Measurements from ENCODE around the gene CDHR4. TPM values are rescaled to one million over a fixed set of nuclear protein-coding genes. Genes with fewer than 3 reads are reported as not detected.

Gene CDHR4
- total and polyA plus RNA-seq, 10 donors: 0.06 to 0.29 TPM; not detected in 8

GRCh38 chr3:49812916-49813496 is 13.3 kb upstream of the CDHR4 start:
- H3K9me3 ChIP-seq: no peaks in the 10 kb centered on the region
- peaks cover 19 to 70% (median 37%) of the 10 kb centered on the region in 6 donors for H3K4me1 ChIP-seq
- WGBS, 5 donors: 23 to 52% (median 32%) methylated on average over 6 to 9 of the region's 9 CpGs
- intact Hi-C loops (cut with DNase I; ENCODE audit: low total_unique reads): no loop called here
- peaks cover 0 to 48% (median 38%) of the 10 kb centered on the region in 6 donors for H3K36me3 ChIP-seq
- DNase-seq: no peak
- TF ChIP-seq, protein P1, sequence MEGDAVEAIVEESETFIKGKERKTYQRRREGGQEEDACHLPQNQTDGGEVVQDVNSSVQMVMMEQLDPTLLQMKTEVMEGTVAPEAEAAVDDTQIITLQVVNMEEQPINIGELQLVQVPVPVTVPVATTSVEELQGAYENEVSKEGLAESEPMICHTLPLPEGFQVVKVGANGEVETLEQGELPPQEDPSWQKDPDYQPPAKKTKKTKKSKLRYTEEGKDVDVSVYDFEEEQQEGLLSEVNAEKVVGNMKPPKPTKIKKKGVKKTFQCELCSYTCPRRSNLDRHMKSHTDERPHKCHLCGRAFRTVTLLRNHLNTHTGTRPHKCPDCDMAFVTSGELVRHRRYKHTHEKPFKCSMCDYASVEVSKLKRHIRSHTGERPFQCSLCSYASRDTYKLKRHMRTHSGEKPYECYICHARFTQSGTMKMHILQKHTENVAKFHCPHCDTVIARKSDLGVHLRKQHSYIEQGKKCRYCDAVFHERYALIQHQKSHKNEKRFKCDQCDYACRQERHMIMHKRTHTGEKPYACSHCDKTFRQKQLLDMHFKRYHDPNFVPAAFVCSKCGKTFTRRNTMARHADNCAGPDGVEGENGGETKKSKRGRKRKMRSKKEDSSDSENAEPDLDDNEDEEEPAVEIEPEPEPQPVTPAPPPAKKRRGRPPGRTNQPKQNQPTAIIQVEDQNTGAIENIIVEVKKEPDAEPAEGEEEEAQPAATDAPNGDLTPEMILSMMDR (IDR thresholded peaks at IDR 0.05 in 8 of 11, conservative IDR thresholded peaks at IDR 0.05 in 3 of 11): no peak
- TF ChIP-seq POLR2AphosphoS5 (IDR thresholded peaks at IDR 0.05) (no peak), POLR2A (IDR thresholded peaks at IDR 0.05) (no peak)
- peak overlapping the region; percentile 81 to 93 (median 88) for H3K27ac ChIP-seq
- peak overlapping the region; percentile 32 to 77 (median 54) for H3K4me3 ChIP-seq
- H3K27me3 ChIP-seq (replicated peaks in 1 of 7): no peaks in the 10 kb centered on the region

DNA sequence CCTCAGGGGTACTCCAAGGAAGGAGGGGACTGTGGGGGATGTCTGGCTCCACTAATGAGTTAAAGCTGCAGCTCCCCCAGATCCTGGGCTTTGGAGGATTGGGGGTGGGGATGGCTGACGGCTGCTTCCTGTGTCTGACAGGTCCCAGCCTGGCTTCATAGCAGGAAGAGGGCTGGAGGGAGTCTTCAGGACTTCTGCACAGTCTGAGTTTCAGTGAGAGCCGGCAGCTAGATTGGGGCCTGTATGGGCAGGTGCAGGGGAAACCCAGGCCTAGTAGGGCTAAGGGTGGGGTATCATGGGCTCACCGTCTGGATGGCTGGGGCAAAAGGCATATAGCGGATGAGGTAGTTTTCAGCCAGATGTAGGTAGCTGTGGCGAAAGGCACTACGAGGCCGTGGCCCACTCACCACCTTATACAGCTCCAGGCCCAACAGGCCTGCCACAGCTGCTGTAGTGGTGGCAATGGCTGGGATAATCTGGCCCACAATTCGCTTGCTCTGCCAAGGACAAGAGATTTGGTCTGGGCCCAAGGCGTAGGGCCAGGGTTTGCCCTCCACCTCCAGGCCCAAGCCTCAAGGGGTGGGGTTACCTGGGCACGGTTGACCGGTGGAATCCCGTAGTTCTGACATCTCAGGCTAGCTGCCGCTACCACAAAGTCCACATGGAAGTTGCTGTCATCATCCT is 7.9 kb upstream of the CDHR4 start:
- TF ChIP-seq POLR2A (IDR thresholded peaks at IDR 0.05) (no peak), POLR2AphosphoS5 (IDR thresholded peaks at IDR 0.05) (peak in 2 of 3 donors; percentile 53 to 56)
- TF ChIP-seq, protein P1 (IDR thresholded peaks at IDR 0.05 in 8 of 11, conservative IDR thresholded peaks at IDR 0.05 in 3 of 11): no peak
- Histone ChIP-seq H3K4me3 (no peak overlapping the region), H3K9me3 (no peaks in the 10 kb centered on the region), H3K4me1 (peaks cover 47 to 93% (median 64%) of the 10 kb centered on the region in 6 donors), H3K27ac (peak overlapping the region; percentile 83 to 97 (median 93)), H3K36me3 (peaks cover 0 to 56% (median 38%) of the 10 kb centered on the region in 6 donors), H3K27me3 (replicated peaks in 1 of 7) (no peaks in the 10 kb centered on the region)
- WGBS, 5 donors: 40 to 59% (median 50%) methylated on average over 4 to 13 of the region's 13 CpGs
- intact Hi-C loops (cut with DNase I; ENCODE audit: low total_unique reads): no loop called here
- no peak for DNase-seq

DNA sequence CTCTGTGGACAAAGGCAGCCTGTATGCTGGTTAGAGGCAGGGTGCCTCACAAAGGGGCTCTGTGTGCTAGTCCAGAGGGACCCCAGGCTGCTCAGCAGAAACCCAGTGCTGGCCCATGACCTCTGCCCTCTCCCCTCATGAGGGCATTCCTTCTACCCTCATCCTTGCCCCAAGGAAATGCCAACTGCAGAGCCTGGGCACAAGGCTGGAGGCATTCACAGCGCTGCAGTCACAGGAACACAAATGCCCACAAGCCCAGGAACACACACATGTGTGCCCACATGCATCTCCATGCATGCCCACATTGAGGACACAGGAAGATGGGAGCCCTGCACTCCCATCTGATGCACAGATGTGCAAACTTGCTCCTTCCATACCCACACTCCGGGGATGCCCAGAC is 7.2 kb upstream of the CDHR4 start:
- Histone ChIP-seq H3K4me3 (peak overlapping the region in 1 of 8 donors; percentile 76), H3K36me3 (peaks cover 0 to 48% (median 32%) of the 10 kb centered on the region in 6 donors), H3K9me3 (no peaks in the 10 kb centered on the region), H3K27ac (peak overlapping the region; percentile 83 to 97 (median 93)), H3K4me1 (peaks cover 42 to 93% (median 62%) of the 10 kb centered on the region in 6 donors), H3K27me3 (replicated peaks in 1 of 7) (no peaks in the 10 kb centered on the region)
- intact Hi-C loops (cut with DNase I; ENCODE audit: low total_unique reads): no loop called here
- 23 to 57% (median 35%) methylated on average over 1 to 2 of the region's 2 CpGs for WGBS, 5 donors
- no peak for TF ChIP-seq POLR2A (IDR thresholded peaks at IDR 0.05)
- no peak for TF ChIP-seq POLR2AphosphoS5 (IDR thresholded peaks at IDR 0.05)
- TF ChIP-seq, protein P1 (IDR thresholded peaks at IDR 0.05 in 8 of 11, conservative IDR thresholded peaks at IDR 0.05 in 3 of 11): no peak
- no peak for DNase-seq
